GM23248 (cell line): ENCODE measurements around the gene SLC25A39.

ENCODE experiments used
- EZH2 ChIP-seq: fragments of 200-600 bp; sonication (generic); IDR thresholded peaks from 2 replicates; pipeline ENCODE4 v1.6.1; 2018; ENCODE audit warnings: antibody characterized with exemption, mild to moderate bottlenecking; ENCODE audit not compliant: insufficient read depth, poor library complexity, severe bottlenecking
- EZH2phosphoT487 ChIP-seq: fragments of 200-600 bp; sonication (generic); IDR thresholded peaks from 2 replicates; pipeline ENCODE4 v1.6.1; 2018; ENCODE audit warnings: antibody characterized with exemption, moderate library complexity, mild to moderate bottlenecking, low read depth; ENCODE audit not compliant: insufficient read depth

DNA sequence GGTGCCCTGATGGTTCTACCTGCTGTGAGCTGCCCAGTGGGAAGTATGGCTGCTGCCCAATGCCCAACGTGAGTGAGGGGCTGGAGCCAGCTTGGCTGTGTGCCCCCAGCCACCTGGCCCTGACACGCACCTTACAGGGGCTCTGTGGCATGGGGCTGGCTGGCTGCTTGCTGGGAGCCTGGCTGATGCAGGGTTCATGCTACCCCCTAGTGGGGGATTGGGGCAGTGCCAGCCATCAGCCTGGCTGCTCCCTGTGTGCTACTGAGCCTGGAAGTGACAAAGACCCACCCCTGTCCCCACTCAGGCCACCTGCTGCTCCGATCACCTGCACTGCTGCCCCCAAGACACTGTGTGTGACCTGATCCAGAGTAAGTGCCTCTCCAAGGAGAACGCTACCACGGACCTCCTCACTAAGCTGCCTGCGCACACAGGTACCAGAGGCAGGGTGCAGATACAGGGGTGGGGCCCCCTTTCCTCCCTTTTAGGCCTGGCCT, 26.2 kb upstream of the SLC25A39 start:
- TF ChIP-seq EZH2 (no peak), EZH2phosphoT487 (no peak)
